Ishikawa (cell line): ENCODE data around the gene JUNB.
A peak's percentile ranks its signal among the peaks of the same experiment; 100 is the strongest.

Experiments used
- CEBPB ChIP-seq: IDR thresholded peaks from 2 replicates; pipeline ENCODE4 v1.6.1; 2012
- CREB1 ChIP-seq: IDR thresholded peaks from 2 replicates; pipeline ENCODE4 v1.6.1; 2012; ENCODE audit warnings: low read depth
- EGR1 ChIP-seq: IDR thresholded peaks from 2 replicates; pipeline ENCODE4 v1.6.1; 2012
- EP300 ChIP-seq: IDR thresholded peaks from 2 replicates; pipeline ENCODE4 v1.6.1; 2012; ENCODE audit warnings: borderline replicate concordance
- FOXM1 ChIP-seq: IDR thresholded peaks from 2 replicates; pipeline ENCODE4 v1.6.1; 2012; ENCODE audit warnings: low read depth, borderline replicate concordance
- MAX ChIP-seq: IDR thresholded peaks from 2 replicates; pipeline ENCODE4 v1.6.1; 2012
- NFIC ChIP-seq: IDR thresholded peaks from 2 replicates; pipeline ENCODE4 v1.6.1; 2012
- RAD21 ChIP-seq: IDR thresholded peaks from 2 replicates; pipeline ENCODE4 v1.6.1; 2012; ENCODE audit warnings: low read depth
- REST ChIP-seq: IDR thresholded peaks from 2 replicates; pipeline ENCODE4 v1.6.1; 2012; ENCODE audit warnings: low read depth, mild to moderate bottlenecking
- TAF1 ChIP-seq: IDR thresholded peaks from 2 replicates; pipeline ENCODE4 v1.6.1; 2012; ENCODE audit warnings: low read depth, mild to moderate bottlenecking
- TCF12 ChIP-seq: IDR thresholded peaks from 2 replicates; pipeline ENCODE4 v1.6.1; 2012; ENCODE audit warnings: low read depth
- TEAD4 ChIP-seq: IDR thresholded peaks from 2 replicates; pipeline ENCODE4 v1.6.1; 2012
- USF1 ChIP-seq: IDR thresholded peaks from 2 replicates; pipeline ENCODE4 v1.6.1; 2012
- YY1 ChIP-seq: IDR thresholded peaks from 2 replicates; pipeline ENCODE4 v1.6.1; 2012; ENCODE audit warnings: low read depth
- ZBTB7A ChIP-seq: IDR thresholded peaks from 2 replicates; pipeline ENCODE4 v1.6.1; 2012; ENCODE audit warnings: low read depth

Gene JUNB

DNA sequence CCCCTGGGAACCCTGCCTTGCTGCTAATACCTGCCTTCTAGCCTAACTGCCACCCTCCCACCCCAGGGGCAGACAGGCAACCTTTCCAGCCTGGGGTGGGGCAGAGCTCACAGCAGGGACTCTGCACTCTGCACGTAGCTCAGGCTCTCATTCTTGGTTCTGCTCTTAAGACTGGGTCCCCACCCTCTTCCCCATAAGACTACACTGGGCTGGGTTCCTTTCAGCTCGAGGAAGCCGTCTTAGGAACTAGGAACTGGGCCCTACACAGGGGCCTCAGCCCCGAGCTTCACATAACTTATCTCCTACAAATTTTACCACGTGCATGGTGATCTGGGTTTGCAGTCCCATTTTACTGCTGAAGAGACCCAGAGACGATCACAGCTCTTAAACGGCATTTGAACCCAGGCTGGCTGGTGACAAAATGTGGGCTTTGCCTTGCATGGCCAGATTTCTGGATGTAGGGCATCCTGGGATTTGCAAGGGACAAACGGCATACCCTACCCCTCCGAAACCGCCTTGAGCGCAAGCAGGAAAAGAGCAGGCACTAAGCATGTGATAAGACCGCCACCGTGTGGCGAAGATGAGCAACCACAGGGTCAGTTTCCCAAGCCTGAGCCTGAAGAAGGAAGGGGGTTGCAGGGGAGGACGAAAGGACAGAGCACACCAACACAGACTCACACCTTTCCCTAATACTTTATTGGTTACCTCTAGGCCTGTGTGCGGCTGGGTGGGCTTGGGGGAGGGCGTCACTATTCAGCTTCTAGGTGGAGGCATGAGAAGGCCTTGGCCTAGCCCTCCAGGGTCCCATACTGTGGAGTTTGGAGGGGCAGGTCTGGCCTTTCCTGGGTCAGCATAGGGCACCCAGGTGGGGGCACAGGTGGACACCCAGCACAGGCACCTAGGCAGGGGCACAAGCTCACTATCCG is 5.1 kb downstream of the JUNB start:
- no peak for TF ChIP-seq TEAD4
- TF ChIP-seq YY1: no peak; the same call in 1 of the 2 replicates
- no peak for TF ChIP-seq REST
- no peak for TF ChIP-seq EGR1
- TF ChIP-seq CEBPB: no peak
- TF ChIP-seq TCF12: peak; percentile 31; the same call in 1 of the 2 replicates
- peak; percentile 96 for TF ChIP-seq RAD21
- no peak for TF ChIP-seq FOXM1
- TF ChIP-seq NFIC: no peak; the same call in 1 of the 2 replicates
- TF ChIP-seq MAX: peak; percentile 41; the same call in 1 of the 2 replicates

DNA sequence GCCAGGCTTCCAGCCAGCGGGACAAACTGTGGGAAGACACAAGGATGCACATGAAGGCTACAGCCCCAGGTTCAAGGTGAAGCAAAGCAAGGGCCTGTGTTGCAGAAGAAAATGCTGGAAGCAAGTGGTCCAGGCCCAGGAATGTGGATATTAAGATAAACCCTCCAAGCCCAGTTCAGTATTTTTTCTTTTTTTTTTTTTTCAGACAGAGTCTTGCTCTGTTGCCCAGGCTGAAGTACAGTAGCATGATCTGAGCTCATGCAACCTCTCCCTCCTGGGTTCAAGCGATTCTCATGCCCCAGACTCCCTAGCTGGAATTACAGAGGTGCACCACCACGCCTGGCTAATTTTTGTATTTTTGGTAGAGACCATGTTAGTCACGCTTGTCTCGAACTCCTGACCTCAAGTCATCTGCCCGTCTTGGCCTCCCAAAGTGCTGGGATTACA is 5.9 kb downstream of the JUNB start:
- TF ChIP-seq FOXM1: no peak
- no peak for TF ChIP-seq USF1
- TF ChIP-seq MAX: no peak
- TF ChIP-seq EP300: no peak
- no peak for TF ChIP-seq ZBTB7A
- no peak for TF ChIP-seq TCF12

- TF ChIP-seq CREB1 (no peak), ZBTB7A (no peak)
Measured at GRCh38 chr19:12799742-12800465, 8.6 kb downstream of the JUNB start.

GRCh38 chr19:12800466-12800770 is 9.1 kb downstream of the JUNB start:
- TF ChIP-seq REST (no peak), EGR1 (no peak), CREB1 (no peak), USF1 (no peak), EP300 (no peak), MAX (no peak), TCF12 (no peak), FOXM1 (no peak), ZBTB7A (no peak), YY1 (no peak), RAD21 (no peak), NFIC (no peak), TEAD4 (no peak)

DNA sequence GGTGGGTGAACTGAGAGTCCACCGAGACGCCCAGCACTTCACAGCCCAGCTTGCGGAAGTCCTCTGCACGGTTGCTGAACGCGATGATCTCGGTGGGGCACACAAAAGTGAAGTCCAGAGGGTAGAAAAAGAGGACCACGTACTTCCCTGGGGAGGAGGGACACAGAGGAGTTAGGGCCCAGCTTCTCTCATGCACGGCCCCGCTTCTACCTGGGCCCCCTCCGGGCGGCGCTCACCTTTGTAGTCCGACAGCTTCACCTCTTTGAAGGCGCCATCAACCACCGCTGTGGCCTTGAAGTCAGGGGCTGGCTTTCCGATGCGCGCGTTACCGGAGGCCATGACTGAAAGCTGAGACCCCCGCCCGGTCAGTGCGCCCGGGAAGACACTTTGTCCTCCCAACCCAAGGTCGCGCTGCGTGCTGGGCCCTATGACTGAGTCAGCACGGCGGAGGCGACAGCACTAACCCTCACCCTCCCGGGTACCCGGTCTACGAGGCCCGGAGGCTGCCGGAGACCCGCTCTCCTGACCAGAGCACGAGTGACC is 9.7 kb downstream of the JUNB start:
- TF ChIP-seq NFIC (no peak), CEBPB (no peak), TEAD4 (no peak), FOXM1 (no peak), TAF1 (no peak), CREB1 (no peak)
